Loucy (cell line): ENCODE measurements around the gene MXD3.

Experiments used
- CTCF ChIP-seq: fragments of 200-600 bp; sonication (generic); conservative IDR thresholded peaks from 2 replicates; pipeline ENCODE4 v1.5.1; 2014; ENCODE audit warnings: mild to moderate bottlenecking, antibody characterized with exemption, low read length
- EZH2phosphoT487 ChIP-seq: fragments of 200-600 bp; IDR thresholded peaks from 2 replicates; pipeline ENCODE4 v1.6.1; 2018; ENCODE audit warnings: antibody characterized with exemption, mild to moderate bottlenecking, moderate library complexity, borderline replicate concordance

GRCh38 chr5:177304392-177305119, 7.1 kb downstream of the MXD3 start:
- TF ChIP-seq CTCF (no peak), EZH2phosphoT487 (no peak)
